GM12873 (cell line): ENCODE data around the gene HPSE2.

Experiments used
- TF ChIP-seq, protein P1 (sequence below): IDR thresholded peaks from 2 replicates; pipeline ENCODE4 v1.5.1; 2012; ENCODE audit warnings: low read depth, mild to moderate bottlenecking, moderate library complexity, low read length, control low read depth; ENCODE audit not compliant: insufficient read depth; ENCODE audit errors: missing control alignments

Gene HPSE2

DNA sequence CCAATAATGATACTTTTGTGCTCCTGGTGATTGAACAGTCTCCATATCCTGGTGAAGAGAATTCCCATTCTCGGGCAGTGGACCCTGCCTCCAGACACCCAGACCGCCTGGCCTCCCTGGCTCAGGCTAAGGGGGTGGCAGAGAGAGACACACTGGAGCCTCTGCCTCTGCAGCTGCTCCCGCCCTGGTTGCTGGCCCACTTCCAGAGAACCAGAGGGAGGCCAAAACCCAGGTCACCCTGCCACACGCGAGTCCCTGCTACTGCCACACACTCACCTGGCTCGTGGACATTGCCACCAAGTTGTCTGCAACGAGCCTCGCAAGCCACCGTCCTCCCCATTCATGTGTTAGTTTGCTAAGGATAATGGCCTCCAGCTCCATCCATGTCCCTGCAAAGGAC is 221.8 kb downstream of the HPSE2 start:
- TF ChIP-seq, protein P1, sequence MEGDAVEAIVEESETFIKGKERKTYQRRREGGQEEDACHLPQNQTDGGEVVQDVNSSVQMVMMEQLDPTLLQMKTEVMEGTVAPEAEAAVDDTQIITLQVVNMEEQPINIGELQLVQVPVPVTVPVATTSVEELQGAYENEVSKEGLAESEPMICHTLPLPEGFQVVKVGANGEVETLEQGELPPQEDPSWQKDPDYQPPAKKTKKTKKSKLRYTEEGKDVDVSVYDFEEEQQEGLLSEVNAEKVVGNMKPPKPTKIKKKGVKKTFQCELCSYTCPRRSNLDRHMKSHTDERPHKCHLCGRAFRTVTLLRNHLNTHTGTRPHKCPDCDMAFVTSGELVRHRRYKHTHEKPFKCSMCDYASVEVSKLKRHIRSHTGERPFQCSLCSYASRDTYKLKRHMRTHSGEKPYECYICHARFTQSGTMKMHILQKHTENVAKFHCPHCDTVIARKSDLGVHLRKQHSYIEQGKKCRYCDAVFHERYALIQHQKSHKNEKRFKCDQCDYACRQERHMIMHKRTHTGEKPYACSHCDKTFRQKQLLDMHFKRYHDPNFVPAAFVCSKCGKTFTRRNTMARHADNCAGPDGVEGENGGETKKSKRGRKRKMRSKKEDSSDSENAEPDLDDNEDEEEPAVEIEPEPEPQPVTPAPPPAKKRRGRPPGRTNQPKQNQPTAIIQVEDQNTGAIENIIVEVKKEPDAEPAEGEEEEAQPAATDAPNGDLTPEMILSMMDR = no peak

DNA sequence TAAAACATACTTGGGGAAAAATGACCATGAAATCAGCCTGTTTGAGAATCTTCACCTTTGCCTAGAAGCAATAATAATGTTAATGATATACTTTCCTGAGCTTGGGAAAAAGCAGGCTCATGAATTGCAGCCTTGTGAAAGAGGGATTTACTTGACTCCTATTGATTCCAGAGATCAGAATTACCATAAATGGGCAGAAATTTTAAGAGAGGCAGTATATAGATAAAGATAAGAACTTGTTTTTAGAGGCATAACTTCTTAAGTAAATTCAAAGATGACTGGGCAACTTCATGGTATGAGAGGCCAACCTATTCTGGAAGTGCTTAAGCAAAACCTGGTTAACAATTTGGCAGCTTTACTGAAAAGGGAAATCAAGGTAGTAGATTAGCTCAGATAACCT is 225.4 kb downstream of the HPSE2 start:
- TF ChIP-seq, protein P1 = no peak

DNA sequence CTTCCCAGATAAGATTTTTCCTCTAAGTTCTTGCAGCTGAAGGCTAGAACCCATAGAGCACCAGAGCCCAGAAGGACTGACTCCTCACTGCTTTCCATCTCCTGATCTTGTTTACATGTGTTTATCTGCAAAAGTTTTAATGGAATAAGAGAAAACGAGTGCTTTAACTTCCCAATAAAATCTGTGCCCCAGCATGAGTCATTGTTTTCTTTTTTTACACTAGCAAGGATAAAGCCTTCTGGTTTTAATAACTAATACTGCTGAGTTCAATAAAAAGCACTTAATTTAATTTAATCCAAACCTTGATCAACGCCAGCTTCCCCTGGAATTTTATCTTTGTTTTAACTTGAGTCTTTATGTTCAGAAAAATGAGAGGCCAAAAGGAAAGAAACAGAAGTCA is 227.6 kb downstream of the HPSE2 start:
- TF ChIP-seq, protein P1 = no peak

DNA sequence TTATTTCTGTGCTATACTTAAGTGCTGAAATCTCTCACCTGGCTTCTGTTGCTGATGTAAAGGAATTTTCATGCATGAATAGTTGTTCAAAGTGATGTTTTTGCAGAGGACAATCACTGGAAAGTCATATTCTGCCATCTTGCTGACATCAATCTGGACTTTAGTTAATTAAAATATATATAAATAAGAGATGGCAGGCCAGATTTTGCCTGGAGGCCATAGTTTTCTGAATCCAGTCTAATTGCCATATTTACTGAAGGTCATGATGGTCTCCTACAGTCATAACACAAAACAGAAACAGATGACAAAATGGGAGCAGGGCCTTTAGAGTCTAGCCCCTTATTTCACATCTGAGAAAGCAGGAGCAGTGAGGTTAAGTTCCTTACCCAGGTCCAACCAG is 228.2 kb downstream of the HPSE2 start:
- TF ChIP-seq, protein P1 = no peak

DNA sequence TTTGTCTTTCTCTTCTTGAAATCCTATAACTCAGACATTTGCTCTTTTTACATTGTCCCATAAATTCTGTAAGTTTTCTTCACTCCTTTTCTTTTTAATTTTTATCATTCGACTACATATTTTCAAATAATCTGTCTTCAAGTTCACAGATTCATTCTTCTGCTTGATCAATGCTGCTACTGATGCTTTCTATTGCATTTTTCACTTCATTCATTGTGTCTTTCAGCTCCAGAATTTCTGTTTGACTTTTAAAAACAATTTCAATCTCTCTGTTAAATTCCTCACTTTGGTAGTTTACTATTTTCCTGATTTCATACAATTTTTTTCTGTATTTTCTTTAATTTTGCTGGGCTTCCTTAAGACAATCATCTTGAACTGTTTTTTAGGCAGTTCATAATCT is 230.4 kb downstream of the HPSE2 start:
- TF ChIP-seq, protein P1 = no peak

DNA sequence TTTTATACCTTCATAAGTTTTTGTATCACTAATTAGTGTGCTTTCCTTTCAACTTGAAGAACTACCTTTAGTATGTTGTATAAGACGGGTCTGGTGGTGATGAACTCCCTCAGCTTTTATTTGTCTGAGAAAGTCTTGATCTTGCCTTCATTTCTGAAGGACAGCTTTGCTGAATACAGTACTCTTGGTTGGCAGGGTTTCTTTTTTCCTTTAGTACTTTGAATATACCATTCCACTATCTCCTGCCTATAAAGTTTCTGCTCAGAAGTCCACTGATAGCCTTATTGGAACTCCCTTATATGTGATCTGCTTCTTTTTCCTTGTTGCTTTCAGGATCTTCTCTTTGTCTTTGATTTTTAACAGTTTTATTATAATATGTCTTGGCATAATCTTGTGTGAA is 230.9 kb downstream of the HPSE2 start:
- TF ChIP-seq, protein P1 = no peak

DNA sequence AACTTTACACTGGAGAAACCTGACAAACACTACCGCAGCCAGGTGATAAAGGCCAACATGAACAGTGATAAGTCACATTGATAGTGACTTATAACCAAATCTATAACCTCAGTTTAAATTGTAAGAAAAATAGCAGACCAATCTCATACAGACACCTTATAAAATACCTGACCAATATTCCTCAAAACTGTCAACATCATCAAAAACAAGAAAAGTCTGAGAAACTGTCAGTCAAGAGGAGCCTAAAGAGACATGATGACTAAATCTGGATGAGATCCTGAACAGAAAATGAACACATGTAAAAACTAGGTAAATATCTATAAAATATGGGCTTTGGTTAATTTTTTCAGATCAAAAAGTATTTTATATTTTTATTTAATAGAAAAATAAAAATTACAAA is 233.3 kb downstream of the HPSE2 start:
- TF ChIP-seq, protein P1 = no peak
